Esophagus squamous epithelium (tissue), 5 donors: ENCODE results near the gene MAX. TPM values are rescaled to one million over a fixed set of nuclear protein-coding genes. Genes with fewer than 3 reads are reported as not detected.

Source experiments
- DNase-seq: peaks from one replicate; lab custom pipeline; 2025; lab: John Stamatoyannopoulos, UW
- H3K27ac ChIP-seq, 4 donors: fragments of 200-600 bp; sonication (generic); one replicate each; pipeline ENCODE4 v1.5.1; 2016 to 2019; ENCODE audit warnings: mild to moderate bottlenecking in 1 of 4
- H3K27me3 ChIP-seq, 4 donors: fragments of 200-600 bp; sonication (generic); 1 replicate in 3 of 4; 2 replicates in 1 of 4; pipeline versions ENCODE4 v1.5.1 to v1.6.0; 2017 to 2021; ENCODE audit warnings: antibody characterized with exemption in 1 of 4
- H3K36me3 ChIP-seq, 3 donors: fragments of 200-600 bp; sonication (generic); one replicate each; pipeline ENCODE4 v1.5.1; 2016 to 2019
- H3K4me1 ChIP-seq, 3 donors: fragments of 200-600 bp; sonication (generic); one replicate each; pipeline ENCODE4 v1.5.1; 2017 to 2019
- H3K4me3 ChIP-seq, 4 donors: fragments of 200-600 bp; sonication (generic); 1 replicate in 3 of 4; 2 replicates in 1 of 4; pipeline ENCODE4 v1.5.1; 2016 to 2019; ENCODE audit warnings: mild to moderate bottlenecking in 2 of 4, moderate library complexity in 1 of 4
- H3K9me3 ChIP-seq, 3 donors: fragments of 200-600 bp; sonication (generic); one replicate each; pipeline ENCODE4 v1.5.1; 2016 to 2019
- CTCF ChIP-seq, 6 experiments: fragments of 450-650 bp in 4 of 6; fragments of 200-600 bp in 2 of 6; sonication (generic) in 2 of 6; IDR thresholded peaks; one replicate each; pipeline ENCODE4 v1.5.1; 2016 to 2019; ENCODE audit warnings: antibody characterized with exemption in 6 of 6, mild to moderate bottlenecking in 4 of 6, moderate library complexity in 4 of 6
- POLR2A ChIP-seq, 4 donors: fragments of 450-650 bp; IDR thresholded peaks; one replicate each; pipeline ENCODE4 v1.6.1; 2017; ENCODE audit warnings: antibody characterized with exemption in 4 of 4, mild to moderate bottlenecking in 4 of 4, moderate library complexity in 3 of 4
- WGBS, 2 donors: methylation state at CpG; one replicate each; pipeline ENCODE4 v1.1.5; 2018; 5-methylcytosine and 5-hydroxymethylcytosine counted together
- intact Hi-C: fragments of 100-400 bp; cut with DNase I; formaldehyde crosslinking; loops from one replicate; pipeline ENCODE4 v1.15.0; 2022
- total RNA-seq, 4 donors: library from RNA; depleted of rRNA; stranded (reverse); fragments of >200 nt; gene quantifications; one replicate each; pipeline ENCODE4 v1.1.0, GENCODE V29; 2016
- donor health status: DM: yes; HTN: yes; CAD: no.

MAX gene
- total RNA-seq, 4 donors from 2014 or later, result 45.3 to 88.7 (median 46.3) TPM

DNA sequence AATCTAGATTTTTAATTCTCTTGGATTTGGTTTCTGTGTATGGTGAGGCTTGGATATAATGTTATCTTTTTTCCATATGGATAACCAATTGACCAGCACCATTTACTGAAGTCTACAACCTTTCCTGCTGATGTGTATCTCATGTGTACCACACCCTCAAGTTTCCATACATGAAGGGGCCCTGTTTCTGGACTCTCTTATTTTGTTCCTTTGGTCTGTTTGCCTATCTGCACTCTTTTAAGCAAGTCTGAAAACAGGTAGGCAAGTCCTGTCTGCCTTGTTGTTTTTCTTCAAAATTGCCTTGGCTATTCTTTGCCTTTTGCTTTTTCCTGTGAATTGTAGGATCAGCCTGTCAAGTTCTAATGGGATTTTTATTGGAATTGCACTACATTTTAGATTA, 44.6 kb downstream of the MAX start:
- no peak for DNase-seq
- Histone ChIP-seq H3K4me1 (peaks cover 0 to 11% (median 0%) of the 10 kb centered on the region in 3 donors), H3K27ac (peak overlapping the region in 1 of 4 donors; percentile 3), H3K36me3 (peaks cover 11 to 97% (median 12%) of the 10 kb centered on the region in 3 donors), H3K4me3 (no peak overlapping the region), H3K9me3 (no peaks in the 10 kb centered on the region), H3K27me3 (no peaks in the 10 kb centered on the region)
- intact Hi-C loops, result no loop called here
- TF ChIP-seq CTCF (IDR thresholded peaks at IDR 0.05), result no peak
- no peak for TF ChIP-seq POLR2A (IDR thresholded peaks at IDR 0.05)

DNA sequence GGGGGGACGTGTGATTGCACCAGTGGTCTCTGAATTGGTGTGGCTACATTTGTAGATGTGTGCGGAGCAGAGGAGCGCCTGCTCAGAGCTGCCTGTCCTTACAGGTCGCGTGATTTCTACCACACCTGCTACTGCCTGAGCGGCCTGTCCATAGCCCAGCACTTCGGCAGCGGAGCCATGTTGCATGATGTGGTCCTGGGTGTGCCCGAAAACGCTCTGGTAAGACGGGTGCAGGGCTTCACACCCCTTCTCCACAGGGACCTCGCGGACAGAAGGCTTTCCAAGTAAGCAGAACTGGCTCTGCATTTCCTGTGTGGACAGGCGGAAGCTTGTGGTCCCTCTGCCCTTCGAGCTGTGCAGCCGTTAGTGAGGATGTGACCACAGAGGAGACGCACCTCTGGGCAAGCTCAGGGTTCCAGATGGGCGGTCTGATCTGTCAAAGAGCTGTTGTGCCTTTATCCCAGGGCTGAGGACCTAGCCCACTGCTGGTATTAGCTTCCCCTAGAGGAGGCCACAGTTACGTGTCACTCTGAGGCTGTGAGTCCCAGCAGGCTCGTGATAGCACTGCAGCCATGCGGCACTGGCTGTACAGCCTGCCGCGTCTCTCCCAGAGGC, 47.7 kb downstream of the MAX start:
- H3K4me3 ChIP-seq, result no peak overlapping the region
- intact Hi-C loops, result no loop called here
- no peak for DNase-seq
- H3K9me3 ChIP-seq, result no peaks in the 10 kb centered on the region
- no peak overlapping the region for H3K27ac ChIP-seq
- no peak for TF ChIP-seq POLR2A (IDR thresholded peaks at IDR 0.05)
- no peak for TF ChIP-seq CTCF (IDR thresholded peaks at IDR 0.05)
- no peaks in the 10 kb centered on the region for H3K4me1 ChIP-seq
- H3K36me3 ChIP-seq, result peaks cover 0 to 80% (median 11%) of the 10 kb centered on the region in 3 donors
- 82 to 87% methylated on average over 6 to 9 of the region's 23 CpGs for WGBS, 2 donors
- no peaks in the 10 kb centered on the region for H3K27me3 ChIP-seq

GRCh38 chr14:65053466-65053865, 48.9 kb downstream of the MAX start:
- no peak overlapping the region for H3K4me3 ChIP-seq
- TF ChIP-seq POLR2A (IDR thresholded peaks at IDR 0.05), result no peak
- TF ChIP-seq CTCF (IDR thresholded peaks at IDR 0.05), result no peak
- H3K4me1 ChIP-seq, result peaks cover 0 to 7% (median under 1%) of the 10 kb centered on the region in 3 donors
- intact Hi-C loops, result no loop called here
- no peak for DNase-seq
- H3K36me3 ChIP-seq, result peaks cover 0 to 73% (median 11%) of the 10 kb centered on the region in 3 donors
- no peak overlapping the region for H3K27ac ChIP-seq
- H3K27me3 ChIP-seq, result no peaks in the 10 kb centered on the region
- no peaks in the 10 kb centered on the region for H3K9me3 ChIP-seq
- 89 to 91% methylated on average over 3 of the region's 3 CpGs for WGBS, 2 donors

- Histone ChIP-seq H3K9me3 (no peaks in the 10 kb centered on the region), H3K4me3 (no peak overlapping the region), H3K27ac (no peak overlapping the region), H3K36me3 (peaks cover 0 to 71% (median 11%) of the 10 kb centered on the region in 3 donors), H3K27me3 (no peaks in the 10 kb centered on the region), H3K4me1 (peaks cover 0 to 14% (median 5%) of the 10 kb centered on the region in 3 donors)
- no peak for TF ChIP-seq POLR2A (IDR thresholded peaks at IDR 0.05)
- no peak for TF ChIP-seq CTCF (IDR thresholded peaks at IDR 0.05)
- WGBS, 2 donors, result 60 to 66% methylated on average over 4 of the region's 4 CpGs
- DNase-seq, result no peak
- intact Hi-C loops, result no loop called here
Measured at GRCh38 chr14:65052832-65053231, 49.5 kb downstream of the MAX start.

GRCh38 chr14:65045709-65046108, 56.6 kb downstream of the MAX start:
- no peak for TF ChIP-seq POLR2A (IDR thresholded peaks at IDR 0.05)
- no peak for TF ChIP-seq CTCF (IDR thresholded peaks at IDR 0.05)
- Histone ChIP-seq H3K36me3 (peaks cover 0 to 56% (median 0%) of the 10 kb centered on the region in 3 donors), H3K9me3 (no peaks in the 10 kb centered on the region), H3K27ac (peak overlapping the region in 2 of 4 donors; percentile 84 to 85), H3K4me1 (peaks cover 0 to 39% (median 11%) of the 10 kb centered on the region in 3 donors), H3K4me3 (no peak overlapping the region), H3K27me3 (no peaks in the 10 kb centered on the region)
- 76 to 88% methylated on average over 4 of the region's 4 CpGs for WGBS, 2 donors
- no peak for DNase-seq
- intact Hi-C loops, result no loop called here
